ENCODE data around the gene CYTIP. TPM values are rescaled to one million over a fixed set of nuclear protein-coding genes. Genes with fewer than 3 reads are reported as not detected.

CYTIP gene
- total RNA-seq, 1 experiment from 2014 or later = 0.57 TPM

- ChIA-PET CTCF (no interaction called here), POLR2A (no interaction called here)
- Histone ChIP-seq H3K36me3 (ENCODE audit: control insufficient read depth, insufficient read depth, low read length) (no peaks in the 10 kb centered on the region; the same call in 1 of the 2 replicates), H3K4me1 (ENCODE audit: control insufficient read depth, insufficient read depth, low read length) (no peaks in the 10 kb centered on the region), H3K27me3 (ENCODE audit: control insufficient read depth, insufficient read depth, low read length) (no peaks in the 10 kb centered on the region), H3K4me3 (ENCODE audit: low read depth in 2 of 2, low read length in 2 of 2) (no peak overlapping the region), H3K27ac (ENCODE audit: low read length) (no peak overlapping the region), H3K9me3 (ENCODE audit: control insufficient read depth, insufficient read depth, low read depth, low read length) (no peaks in the 10 kb centered on the region)
- DNase-seq (ENCODE audit: low read depth, low spot score) (no peak), ATAC-seq (no peak)
- in situ Hi-C loops (cut with HindIII; ENCODE audit: low pct_unique_long_range_greater_than_20kb, low sequenced_read_pairs) = no loop called here
- intact Hi-C loops (cut with micrococcal nuclease; ENCODE audit: unreplicated experiment) = no loop called here
- no TSS peak for BruUV-seq (replicated peaks)
- TF ChIP-seq TCF7L2 (IDR thresholded peaks at IDR 0.05; ENCODE audit: low read depth, low read length) = no peak
- no peak for TF ChIP-seq REST (IDR thresholded peaks at IDR 0.05; ENCODE audit: insufficient read depth in 1 of 2, low read depth in 2 of 2, low read length in 1 of 2)
- no peak for TF ChIP-seq CTCF (IDR thresholded peaks at IDR 0.05)
- TF ChIP-seq POLR2AphosphoS5 (IDR thresholded peaks at IDR 0.05; ENCODE audit: low read depth, low read length) = no peak
- TF ChIP-seq SIN3A (IDR thresholded peaks at IDR 0.05; ENCODE audit: borderline replicate concordance, insufficient read depth, low read depth, low read length) = no peak
Measured at GRCh38 chr2:157469726-157470125, 25.8 kb upstream of the CYTIP start.

GRCh38 chr2:157468931-157469708 is 25.2 kb upstream of the CYTIP start:
- no peak overlapping the region for H3K4me3 ChIP-seq (ENCODE audit: low read depth in 2 of 2, low read length in 2 of 2)
- DNase-seq (ENCODE audit: low read depth, low spot score) = no peak
- H3K27me3 ChIP-seq (ENCODE audit: control insufficient read depth, insufficient read depth, low read length) = no peaks in the 10 kb centered on the region
- POLR2A ChIA-PET = no interaction called here
- in situ Hi-C loops (cut with HindIII; ENCODE audit: low pct_unique_long_range_greater_than_20kb, low sequenced_read_pairs) (no loop called here), intact Hi-C loops (cut with micrococcal nuclease; ENCODE audit: unreplicated experiment) (no loop called here)
- no peaks in the 10 kb centered on the region; the same call in 1 of the 2 replicates for H3K36me3 ChIP-seq (ENCODE audit: control insufficient read depth, insufficient read depth, low read length)
- no peak overlapping the region for H3K27ac ChIP-seq (ENCODE audit: low read length)
- no peaks in the 10 kb centered on the region for H3K9me3 ChIP-seq (ENCODE audit: control insufficient read depth, insufficient read depth, low read depth, low read length)
- H3K4me1 ChIP-seq (ENCODE audit: control insufficient read depth, insufficient read depth, low read length) = no peaks in the 10 kb centered on the region
- no peak for ATAC-seq
- BruUV-seq (replicated peaks) = no TSS peak
- CTCF ChIA-PET = no interaction called here
- TF ChIP-seq POLR2AphosphoS5 (IDR thresholded peaks at IDR 0.05; ENCODE audit: low read depth, low read length) (no peak), TCF7L2 (IDR thresholded peaks at IDR 0.05; ENCODE audit: low read depth, low read length) (no peak), REST (IDR thresholded peaks at IDR 0.05; ENCODE audit: insufficient read depth in 1 of 2, low read depth in 2 of 2, low read length in 1 of 2) (no peak), SIN3A (IDR thresholded peaks at IDR 0.05; ENCODE audit: borderline replicate concordance, insufficient read depth, low read depth, low read length) (no peak), CTCF (IDR thresholded peaks at IDR 0.05) (no peak)

Data from Panc1 (cell line).